A549 treated with CpdA at 1 μM for 4 hours (cell line): ENCODE data around the gene ZNF226. TPM values are rescaled to one million over a fixed set of nuclear protein-coding genes. Genes with fewer than 3 reads are reported as not detected.

Source experiments
- total RNA-seq: library from RNA; stranded (reverse); fragments of 200-300 nt; extraction: Qiagen RNA extraction; gene quantifications from 5 replicates; pipeline ENCODE4 v1.2.3, GENCODE V29; 2022; ENCODE audit warnings: low read depth

Gene ZNF226
- 19.3 to 23.0 TPM (median 19.8 TPM) in 5 replicates for total RNA-seq

DNA sequence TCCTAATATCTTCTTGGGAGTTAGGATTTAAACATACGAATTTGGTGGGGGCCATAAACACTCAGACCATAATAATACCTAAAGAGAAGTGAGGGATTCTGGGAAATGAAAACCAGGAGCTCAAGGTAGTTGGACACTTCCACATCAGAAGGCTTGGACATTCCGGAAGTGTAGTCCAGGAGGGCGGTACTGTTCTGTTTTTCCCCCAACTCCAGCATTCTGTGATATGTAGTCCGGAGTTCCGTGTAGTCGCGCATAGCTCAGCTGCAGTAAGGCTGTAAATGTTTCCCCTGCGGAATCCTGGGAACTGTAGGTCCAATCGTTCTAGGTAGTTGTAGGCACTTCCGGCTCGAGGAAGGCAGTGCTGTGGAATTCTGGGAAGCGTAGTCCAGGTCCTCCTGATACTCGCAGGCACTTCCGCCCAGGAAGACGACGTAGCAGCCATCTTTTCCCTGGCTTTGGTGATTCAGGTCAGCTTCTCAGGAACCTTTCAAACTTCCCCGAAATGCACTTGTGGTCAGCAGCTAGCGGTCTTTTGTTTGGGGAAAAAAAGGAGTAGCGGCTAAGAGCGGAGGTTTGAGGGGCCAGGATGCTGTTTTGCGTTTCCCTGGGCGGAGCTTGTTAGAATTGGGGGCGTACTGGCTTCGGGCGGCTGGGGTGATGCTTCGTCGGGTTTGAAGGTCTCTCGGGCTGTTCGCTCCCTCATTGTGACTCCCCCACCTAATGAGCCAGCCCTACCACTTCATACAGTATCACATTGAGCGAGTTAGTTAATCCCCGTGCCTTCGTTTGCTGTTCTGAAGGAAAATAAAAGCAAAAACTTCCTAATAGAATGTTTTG, at the start of gene ZNF226:
ZNF226 (plus strand) TSS at position 428 of the 840 bp plus-strand sequence. CDS start 4,981 bp downstream, outside the sequence.

DNA sequence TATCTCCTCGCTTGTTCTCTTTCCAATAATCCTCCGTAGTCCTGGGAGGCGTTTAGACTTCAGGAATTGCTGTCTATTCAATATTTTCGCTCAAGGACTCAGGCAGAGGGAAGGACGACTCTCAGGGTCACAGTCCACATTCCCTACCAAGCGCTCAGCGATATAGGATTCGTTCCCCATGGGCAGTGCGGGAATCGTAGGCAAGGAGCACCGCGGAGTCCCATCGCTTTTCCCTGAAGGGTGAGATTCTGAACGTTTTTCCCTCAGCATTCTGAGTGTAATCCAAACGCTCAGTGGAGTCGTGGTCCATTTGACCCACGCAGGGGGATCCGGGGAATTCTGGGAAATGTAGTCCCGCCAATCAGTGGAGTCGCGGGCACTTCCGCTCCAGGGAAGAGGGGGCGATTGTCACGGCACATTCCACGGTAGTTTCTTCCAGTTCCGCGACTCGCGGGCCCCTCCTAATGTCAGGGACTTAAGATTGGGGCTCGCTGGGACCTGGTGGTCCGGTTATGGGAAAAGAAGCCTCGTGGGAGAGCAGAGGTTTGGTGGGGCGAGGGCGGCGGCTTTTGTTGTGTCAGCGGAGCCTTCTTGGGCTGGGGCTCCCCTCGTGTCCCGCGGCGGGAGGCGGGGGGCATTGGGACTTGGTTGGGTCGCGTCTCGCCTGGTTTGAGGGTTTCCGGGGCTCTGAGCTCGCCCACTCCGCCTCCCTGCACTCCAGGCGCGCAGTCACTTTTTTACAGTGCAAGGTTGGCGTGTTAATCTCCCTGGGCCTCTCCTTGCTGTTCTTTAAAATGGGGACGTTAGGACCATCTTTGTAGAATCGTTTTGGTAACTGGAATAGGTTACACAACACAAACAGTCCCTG, 23.5 kb upstream of the ZNF226 start, which contains the start of gene ZNF234:
ZNF234 (plus strand) TSS at position 364 of the 868 bp plus-strand sequence. CDS start 3,079 bp downstream, outside the sequence.

DNA sequence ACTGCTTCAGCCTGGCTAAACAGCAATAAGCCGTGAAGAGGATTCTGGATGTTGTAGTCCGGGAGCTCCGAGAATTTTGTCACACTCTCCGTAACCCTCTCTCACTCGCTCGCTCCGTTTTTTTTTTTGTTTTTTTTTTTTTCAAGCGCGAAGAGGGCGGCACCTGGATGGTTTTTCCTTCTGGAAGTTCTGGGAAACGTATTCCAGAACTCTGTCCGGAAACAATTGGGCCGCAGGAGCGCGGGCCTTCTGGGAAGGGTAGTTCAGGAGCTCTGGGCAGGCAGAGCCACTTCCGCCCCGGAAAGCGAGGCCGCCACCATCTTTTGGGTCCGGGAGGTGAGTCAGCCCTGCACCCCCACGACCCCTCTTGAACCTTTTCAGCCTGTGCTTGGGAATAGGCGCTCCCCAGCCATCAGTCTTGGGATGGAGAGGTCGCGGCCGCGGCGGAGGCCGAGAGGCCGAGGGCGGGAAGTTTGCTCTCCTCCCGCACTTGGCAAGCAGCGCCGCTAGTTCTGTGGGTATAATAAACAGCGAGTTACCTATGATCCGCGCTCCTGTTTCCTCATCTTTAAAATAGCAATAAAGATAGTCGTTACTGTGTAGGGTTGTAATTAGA, 47.5 kb downstream of the ZNF226 start, which contains the start of gene ZNF227:
ZNF227 (plus strand) TSS at position 283 of the 616 bp plus-strand sequence. CDS start 5,261 bp downstream, outside the sequence.

Other genes with a start within 250 kb of the ZNF226 start
- gene ZNF45, start 229.8 kb upstream of the ZNF226 start, total RNA-seq: 10.3 to 12.8 TPM (median 10.6 TPM) in 5 replicates
- 0.23 to 0.90 TPM (median 0.61 TPM) in 5 replicates for gene ZNF221, start 213.9 kb upstream of the ZNF226 start, total RNA-seq
- 2.4 to 3.6 TPM (median 3.1 TPM) in 5 replicates for gene ZNF155, start 180.9 kb upstream of the ZNF226 start, total RNA-seq
- gene ZNF230, start 162.1 kb upstream of the ZNF226 start, total RNA-seq: 2.5 to 3.8 TPM (median 3.5 TPM) in 5 replicates
- gene ZNF222, start 139.7 kb upstream of the ZNF226 start, total RNA-seq: 3.0 to 6.0 TPM (median 3.5 TPM) in 5 replicates
- gene ZNF223, start 113.1 kb upstream of the ZNF226 start, total RNA-seq: 2.4 to 2.9 TPM (median 2.6 TPM) in 5 replicates
- gene ZNF284, start 92.9 kb upstream of the ZNF226 start, total RNA-seq: 0.41 to 0.71 TPM (median 0.45 TPM) in 5 replicates
- gene ZNF224, start 70.7 kb upstream of the ZNF226 start, total RNA-seq: 9.3 to 12.8 TPM (median 10.4 TPM) in 5 replicates
- gene ZNF225, start 51.7 kb upstream of the ZNF226 start, total RNA-seq: 2.1 to 4.6 TPM (median 3.0 TPM) in 5 replicates
- gene ZNF234, start 23.5 kb upstream of the ZNF226 start, total RNA-seq: 1.9 to 3.2 TPM (median 2.6 TPM) in 5 replicates
- gene ZNF227, start 47.4 kb downstream of the ZNF226 start, total RNA-seq: 10.7 to 12.9 TPM (median 11.0 TPM) in 5 replicates
- 0.41 to 0.86 TPM (median 0.45 TPM) in 5 replicates for gene ZNF233, start 94.8 kb downstream of the ZNF226 start, total RNA-seq
- gene ZNF235, start 139.9 kb downstream of the ZNF226 start, total RNA-seq: 2.4 to 4.1 TPM (median 3.1 TPM) in 5 replicates
- gene ZNF112, start 191.6 kb downstream of the ZNF226 start, total RNA-seq: 1.7 to 2.8 TPM (median 2.3 TPM) in 5 replicates
- 1.7 to 2.9 TPM (median 2.4 TPM) in 5 replicates for gene ZNF285, start 236.5 kb downstream of the ZNF226 start, total RNA-seq